ENCODE results near the gene NKX6-1. TPM values are rescaled to one million over a fixed set of nuclear protein-coding genes. Genes with fewer than 3 reads are reported as not detected.

NKX6-1 gene
- total RNA-seq, 1 experiment from 2014 or later: not detected

GRCh38 chr4:84498203-84498934 lies 723 bp downstream of the NKX6-1 start:
- DNase-seq (ENCODE audit: low spot score): no peak

- DNase-seq (ENCODE audit: low spot score): no peak
Measured at GRCh38 chr4:84497504-84498202, 1.4 kb downstream of the NKX6-1 start.

- DNase-seq (ENCODE audit: low spot score): no peak
Measured at GRCh38 chr4:84496706-84497503, 2.2 kb downstream of the NKX6-1 start.

DNA sequence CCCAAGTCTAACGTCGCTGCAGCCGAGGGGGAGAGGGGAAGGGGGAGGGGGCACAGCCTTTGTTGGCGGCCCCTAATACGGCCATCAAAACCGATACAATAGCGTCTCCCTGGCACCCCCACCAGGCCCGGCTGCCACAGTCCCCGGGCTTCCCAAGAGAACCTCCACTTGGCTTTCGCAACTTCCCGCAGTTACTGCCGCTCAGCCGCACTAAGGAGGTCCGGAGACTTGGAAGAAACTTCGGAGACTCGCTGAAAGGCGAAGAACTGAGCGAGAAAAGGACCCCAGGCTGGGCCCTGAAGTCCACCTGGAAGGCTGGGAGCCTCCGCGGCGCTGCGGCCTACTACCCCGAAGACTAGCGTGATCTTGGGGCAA lies 2.8 kb downstream of the NKX6-1 start:
- DNase-seq (ENCODE audit: low spot score): no peak

- DNase-seq (ENCODE audit: low spot score): no peak
Measured at GRCh38 chr4:84495794-84496261, 3.3 kb downstream of the NKX6-1 start.

DNA sequence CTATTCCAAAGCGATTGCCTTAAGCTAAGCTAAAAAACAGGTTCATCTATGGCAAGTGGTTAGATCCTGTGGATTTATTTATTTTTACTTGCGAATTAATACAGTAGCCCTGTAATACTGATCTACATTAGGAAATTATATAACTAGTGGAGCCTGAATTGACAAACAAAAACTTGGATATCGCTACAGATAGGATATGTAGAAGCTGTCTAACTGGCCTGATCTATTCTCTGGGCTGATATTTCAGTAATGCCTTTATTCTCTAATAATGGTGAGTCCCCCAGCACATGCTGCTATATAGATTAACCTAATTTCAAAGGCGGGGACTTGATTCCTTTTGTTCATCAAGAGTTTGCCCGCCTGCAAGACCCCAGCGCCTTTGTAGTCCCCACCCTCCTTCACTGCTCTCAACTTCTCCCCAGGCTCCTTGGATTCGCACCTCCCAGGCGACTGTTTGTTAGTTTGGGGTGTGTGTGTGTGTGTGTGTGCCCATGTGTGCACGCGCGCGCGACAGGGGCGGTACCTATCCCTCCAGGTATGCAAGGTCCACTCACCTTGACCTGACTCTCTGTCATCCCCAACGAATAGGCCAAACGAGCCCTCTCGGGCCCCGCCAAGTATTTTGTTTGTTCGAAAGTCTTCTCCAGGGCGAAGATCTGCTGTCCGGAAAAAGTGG lies 3.8 kb downstream of the NKX6-1 start:
- DNase-seq (ENCODE audit: low spot score): no peak

- no peak for DNase-seq (ENCODE audit: low spot score)
Measured at GRCh38 chr4:84494531-84494930, 4.6 kb downstream of the NKX6-1 start.

GRCh38 chr4:84494076-84494475 lies 5.0 kb downstream of the NKX6-1 start:
- DNase-seq (ENCODE audit: low spot score): no peak

- DNase-seq (ENCODE audit: low spot score): no peak
Measured at GRCh38 chr4:84493092-84493850, 5.8 kb downstream of the NKX6-1 start.

- no peak for DNase-seq (ENCODE audit: low spot score)
Measured at GRCh38 chr4:84492737-84493091, 6.4 kb downstream of the NKX6-1 start.

GRCh38 chr4:84492290-84492689 lies 6.8 kb downstream of the NKX6-1 start:
- DNase-seq (ENCODE audit: low spot score): no peak

GRCh38 chr4:84491481-84491880 lies 7.6 kb downstream of the NKX6-1 start:
- DNase-seq (ENCODE audit: low spot score): no peak

GRCh38 chr4:84490663-84491062 lies 8.4 kb downstream of the NKX6-1 start:
- no peak for DNase-seq (ENCODE audit: low spot score)

- DNase-seq (ENCODE audit: low spot score): no peak
Measured at GRCh38 chr4:84484236-84484635, 14.9 kb downstream of the NKX6-1 start.

DNA sequence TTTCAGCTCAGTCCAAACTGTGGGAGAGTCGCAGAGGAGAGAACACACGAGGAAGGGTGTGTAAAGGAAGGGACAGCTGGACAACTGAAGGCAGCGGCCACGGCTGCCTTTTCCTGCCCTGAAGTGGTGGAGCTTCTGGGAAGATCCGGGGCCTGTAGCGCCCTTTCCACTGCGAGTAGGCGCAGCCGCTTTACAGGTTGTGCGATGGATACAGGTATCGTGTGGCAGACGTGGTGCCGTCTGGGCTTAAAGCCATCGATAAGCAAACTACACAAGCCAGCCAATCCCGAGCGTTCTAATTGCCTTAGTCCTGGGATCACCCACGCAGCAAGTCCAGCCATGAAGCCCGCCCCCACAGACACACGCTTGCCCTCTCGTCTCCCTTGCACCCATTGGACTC lies 15.4 kb downstream of the NKX6-1 start:
- no peak for DNase-seq (ENCODE audit: low spot score)

DNA sequence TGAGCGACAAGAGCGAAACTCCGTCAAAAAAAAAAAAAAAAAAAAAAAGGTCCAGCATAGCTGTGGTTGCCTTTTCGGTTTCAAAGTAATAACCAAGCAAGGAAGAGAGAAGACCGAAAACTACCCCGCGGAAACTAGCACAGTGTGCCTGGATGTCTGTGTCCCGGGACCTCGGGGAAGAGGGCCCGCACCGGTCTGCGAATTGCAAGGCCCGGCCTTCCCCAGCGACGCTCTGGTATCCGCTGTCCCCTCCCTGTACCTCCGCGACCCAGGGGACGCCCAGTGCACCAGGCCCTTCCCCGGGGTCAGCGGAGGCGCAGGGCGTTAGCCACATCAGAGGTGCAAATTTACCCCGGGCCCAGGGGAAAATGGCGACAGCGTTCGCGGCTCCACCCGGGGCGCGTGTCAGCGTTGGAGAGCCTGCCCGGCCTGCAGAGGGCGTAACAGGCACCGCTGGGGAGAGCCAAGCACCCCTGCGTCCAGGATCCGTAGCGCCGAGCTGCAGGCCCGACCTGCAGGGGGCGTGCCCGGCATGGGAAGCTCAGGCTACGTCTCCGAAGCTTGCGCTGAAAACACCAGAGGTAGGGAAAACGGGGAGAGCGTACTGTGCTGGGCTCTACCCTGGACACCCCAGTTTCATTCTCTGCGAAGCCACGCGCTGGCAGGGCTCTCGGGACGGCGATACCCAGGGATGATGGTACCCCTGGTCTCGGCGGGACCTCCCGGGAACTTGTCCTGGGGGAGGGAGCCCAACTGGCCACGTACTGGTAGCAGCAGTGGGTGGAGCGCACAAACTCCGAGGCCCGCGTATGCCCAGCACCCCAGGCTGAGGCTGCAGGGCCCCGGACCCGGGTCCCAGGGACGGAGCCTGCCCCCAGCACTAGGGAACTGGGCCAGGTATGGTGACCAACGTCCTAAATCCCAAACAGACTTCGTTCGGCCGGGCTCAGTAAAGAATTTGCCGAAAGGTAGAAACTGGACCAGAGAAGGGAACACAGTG lies 16.2 kb downstream of the NKX6-1 start:
- DNase-seq (ENCODE audit: low spot score): no peak

DNA sequence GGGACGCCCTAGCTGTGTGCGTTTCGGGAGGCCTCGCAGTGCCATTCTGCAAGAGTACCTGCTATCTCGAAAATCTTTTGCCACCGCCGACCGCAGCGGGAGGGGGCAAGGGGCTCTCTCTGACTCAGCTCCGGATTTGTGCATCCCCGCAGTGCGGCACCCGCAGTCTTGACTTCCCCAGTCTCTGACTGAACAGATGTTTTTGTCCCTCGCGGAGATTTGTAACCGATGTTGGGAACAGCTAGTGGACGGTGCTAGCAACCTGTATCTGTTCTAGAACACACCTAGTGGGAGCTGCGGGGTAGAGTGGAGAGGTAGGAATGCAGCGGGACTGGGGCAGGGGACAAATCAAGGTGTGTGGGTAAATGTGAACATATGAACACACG lies 17.2 kb downstream of the NKX6-1 start:
- no peak for DNase-seq (ENCODE audit: low spot score)

DNA sequence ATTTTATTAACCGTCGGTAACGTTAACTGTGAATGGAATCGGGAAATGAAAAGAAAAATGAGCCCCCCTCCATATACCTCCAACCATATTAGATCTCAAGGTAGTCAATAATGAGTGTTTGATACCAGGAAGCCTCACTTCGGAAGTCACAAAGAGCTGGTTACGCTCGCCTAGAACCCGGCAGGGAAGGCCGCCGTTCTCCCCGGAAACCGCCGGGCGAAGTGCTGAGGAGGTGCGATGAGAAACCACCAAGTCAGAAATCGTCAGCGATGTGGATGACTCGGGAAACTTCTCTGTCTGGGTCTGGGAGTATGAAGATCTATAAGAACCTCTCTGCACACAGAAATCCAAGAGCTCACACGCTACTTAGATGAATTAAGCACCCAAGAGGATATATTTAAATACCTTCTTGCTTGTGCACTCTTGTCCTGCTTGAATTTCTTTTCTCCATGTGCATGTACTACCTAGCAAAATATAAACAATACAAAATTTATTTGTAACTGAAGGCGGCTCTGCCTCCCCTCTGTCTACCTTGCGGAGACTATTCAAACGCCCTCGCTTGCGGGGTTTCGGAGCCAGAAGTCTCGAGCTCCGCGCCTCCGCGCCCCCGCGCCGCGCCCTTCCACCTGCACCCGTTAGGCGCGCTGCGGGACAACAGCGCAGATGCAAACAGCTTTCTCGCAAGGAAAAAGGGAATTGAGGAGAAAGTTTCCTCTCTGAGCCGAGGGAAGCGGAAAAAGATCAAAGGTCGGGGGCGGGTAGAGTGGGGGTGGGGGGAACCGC lies 17.8 kb downstream of the NKX6-1 start:
- DNase-seq (ENCODE audit: low spot score): no peak

DNA sequence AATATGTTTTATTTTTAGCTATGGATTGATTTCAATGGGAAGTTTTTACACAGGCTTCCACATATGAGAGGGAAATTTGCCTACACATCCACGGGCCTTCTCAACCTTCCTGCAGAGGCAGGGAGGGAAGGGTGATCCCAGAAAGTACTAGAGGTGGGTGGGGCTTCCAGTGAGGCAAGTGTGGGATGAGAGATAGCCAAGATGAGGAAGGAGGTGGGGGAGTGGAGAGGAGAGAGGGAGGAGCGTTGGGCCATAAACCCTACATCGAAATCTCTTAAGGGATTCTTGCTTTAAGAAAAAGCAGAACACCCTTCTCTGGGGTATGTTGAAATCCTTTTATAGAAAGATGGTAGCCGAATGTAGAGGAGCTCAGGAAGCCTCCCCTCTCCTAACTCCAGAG lies 19.0 kb downstream of the NKX6-1 start:
- DNase-seq (ENCODE audit: low spot score): no peak
